ENCODE measurements around the gene MAGOH. TPM values are rescaled to one million over a fixed set of nuclear protein-coding genes. Genes with fewer than 3 reads are reported as not detected.

Gene MAGOH
- total and polyA plus RNA-seq, 9 of the 15 experiments (the other 6 are each of a cell fraction or from before 2014, with no cell fraction given): 102 to 342 (median 135) TPM

DNA sequence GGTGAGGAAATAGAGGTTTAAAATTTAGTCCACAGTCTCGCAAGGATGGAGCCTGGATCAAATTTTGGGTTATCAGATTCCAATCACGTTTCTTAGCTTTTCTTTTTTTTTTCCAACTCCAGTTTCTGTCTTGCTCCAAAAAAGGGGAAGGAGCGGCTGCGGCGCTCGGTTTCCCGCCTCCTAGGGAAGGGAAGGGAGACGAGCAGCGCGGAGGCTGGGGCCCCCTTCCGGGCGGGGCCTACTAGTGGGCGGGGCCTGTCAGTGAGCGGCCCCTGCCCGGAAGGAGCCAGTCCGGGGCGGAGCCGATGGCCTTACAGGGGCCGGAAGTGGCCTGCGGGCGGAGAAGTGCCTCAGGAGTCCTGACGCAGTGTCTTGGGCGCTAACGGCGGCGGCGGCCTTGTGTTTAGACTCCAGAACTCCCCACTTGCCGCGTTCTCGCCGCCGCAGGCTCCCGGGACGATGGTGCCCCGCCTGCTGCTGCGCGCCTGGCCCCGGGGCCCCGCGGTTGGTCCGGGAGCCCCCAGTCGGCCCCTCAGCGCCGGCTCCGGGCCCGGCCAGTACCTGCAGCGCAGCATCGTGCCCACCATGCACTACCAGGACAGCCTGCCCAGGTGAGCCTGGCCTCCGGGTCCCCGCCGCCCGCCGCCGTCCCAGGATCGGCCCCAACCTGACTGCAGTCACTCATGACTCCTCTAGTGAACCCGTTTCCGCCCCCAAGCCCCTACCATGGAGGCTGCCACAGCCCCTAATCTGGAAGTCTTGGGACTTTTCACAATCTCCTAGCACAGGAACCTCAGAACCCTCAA lies 41.6 kb downstream of the MAGOH start, which contains the start of gene CPT2:
Gene CPT2, plus strand, starts transcription at position 340 of the 806 bp plus-strand sequence. Its CDS starts 120 bp downstream, at position 460.
- in situ Hi-C loops (cut with MboI) (loop anchor here (25.0 kb wide), 1 partner anchor 284 kb away; the partner anchor contains the start of gene ECHDC2), intact Hi-C loops (cut with micrococcal nuclease) (loop anchor here (10.0 kb wide), 1 partner anchor 198 kb away; no protein-coding TSS in a partner anchor)
- Histone ChIP-seq H2AFZ (ENCODE audit: low read depth, low read length) (peak within 1 kb of the TSS; percentile 90), H3K79me2 (ENCODE audit: control insufficient read depth, insufficient read depth, low read length) (peaks cover 17% of the 10 kb centered on the region), H3K9me1 (ENCODE audit: control insufficient read depth, insufficient read depth, low read length) (no peaks in the 10 kb centered on the region), H3K4me2 (ENCODE audit: insufficient read depth, low read length) (peak within 1 kb of the TSS; percentile 96), H3K4me1 (replicated peaks in 1 of 2; ENCODE audit: control insufficient read depth in 2 of 2, insufficient read depth in 2 of 2, low read length in 2 of 2) (peaks cover 16 to 21% of the 10 kb centered on the region in 2 experiments), H4K20me1 (replicated peaks; ENCODE audit: control insufficient read depth, insufficient read depth, low read length) (no peaks in the 10 kb centered on the region), H3K27ac (ENCODE audit: extremely low read depth, low read depth, low read length) (peak within 1 kb of the TSS; percentile 90), H3K9me3 (replicated peaks; ENCODE audit: control insufficient read depth, insufficient read depth, low read depth, low read length) (no peaks in the 10 kb centered on the region), H3K27me3 (ENCODE audit: control insufficient read depth in 2 of 2, insufficient read depth in 2 of 2, low read length in 2 of 2) (no peaks in the 10 kb centered on the region), H3K9ac (ENCODE audit: insufficient read depth in 1 of 2, low read depth in 2 of 2, low read length in 2 of 2) (peak within 1 kb of the TSS; percentile 93 to 96), H3K36me3 (ENCODE audit: control insufficient read depth, insufficient read depth, low read length) (0 out of 3 replicates have a peak, but pooled peaks cover 6% of the 10 kb centered on the region), H3K4me3 (peak within 1 kb of the TSS; percentile 94)
- ATAC-seq (peak; percentile 99), DNase-seq (ENCODE audit: extremely low read depth in 1 of 4, low spot score in 3 of 4) (peak; percentile 98 to 100 (median 100)), FAIRE-seq (peak; percentile 58)
- 1% methylated on average over 49 of the region's 57 CpGs for WGBS (ENCODE audit: insufficient coverage, low coverage, missing lambda C conversion rate)
- ChIA-PET CTCF (ENCODE audit: low intra/inter-chr PET ratio) (no interaction called here), POLR2A (interaction anchor here (1.0 to 2.0 kb wide), 3 partner anchors 10 to 26 kb away, joined by 4 to 13 read pairs (median 10); no protein-coding TSS in a partner anchor)
- BruUV-seq (replicated peaks): no TSS peak
- TF ChIP-seq YBX1 (IDR thresholded peaks at IDR 0.05) (no peak), ZNF717 (CRISPR knock-in tag; IDR thresholded peaks at IDR 0.05) (no peak), CBFB (CRISPR knock-in tag; IDR thresholded peaks at IDR 0.05) (no peak), ZNF668 (CRISPR knock-in tag; IDR thresholded peaks at IDR 0.05) (peak; percentile 38; the same call in 1 of the 2 replicates), EP400 (IDR thresholded peaks at IDR 0.05) (peak; percentile 58; the same call in 1 of the 2 replicates), ZNF124 (CRISPR knock-in tag; IDR thresholded peaks at IDR 0.05) (no peak), ZNF316 (IDR thresholded peaks at IDR 0.05) (no peak), HMGN3 (IDR thresholded peaks at IDR 0.05; ENCODE audit: borderline replicate concordance, extremely low read depth, insufficient read length, low read depth, low read length) (peak; percentile 95), TFAM (CRISPR knock-in tag; conservative IDR thresholded peaks at IDR 0.05) (no peak), HLTF (IDR thresholded peaks at IDR 0.05) (no peak), ZNF384 (IDR thresholded peaks at IDR 0.05; ENCODE audit: low read depth, low read length) (peak; percentile 70; the same call in 1 of the 2 replicates), ATF7 (IDR thresholded peaks at IDR 0.05) (peak; percentile 71)
- TF ChIP-seq, protein P1, sequence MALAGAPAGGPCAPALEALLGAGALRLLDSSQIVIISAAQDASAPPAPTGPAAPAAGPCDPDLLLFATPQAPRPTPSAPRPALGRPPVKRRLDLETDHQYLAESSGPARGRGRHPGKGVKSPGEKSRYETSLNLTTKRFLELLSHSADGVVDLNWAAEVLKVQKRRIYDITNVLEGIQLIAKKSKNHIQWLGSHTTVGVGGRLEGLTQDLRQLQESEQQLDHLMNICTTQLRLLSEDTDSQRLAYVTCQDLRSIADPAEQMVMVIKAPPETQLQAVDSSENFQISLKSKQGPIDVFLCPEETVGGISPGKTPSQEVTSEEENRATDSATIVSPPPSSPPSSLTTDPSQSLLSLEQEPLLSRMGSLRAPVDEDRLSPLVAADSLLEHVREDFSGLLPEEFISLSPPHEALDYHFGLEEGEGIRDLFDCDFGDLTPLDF (CRISPR knock-in tag; IDR thresholded peaks at IDR 0.05): peak; percentile 58
- TF ChIP-seq, protein P2, sequence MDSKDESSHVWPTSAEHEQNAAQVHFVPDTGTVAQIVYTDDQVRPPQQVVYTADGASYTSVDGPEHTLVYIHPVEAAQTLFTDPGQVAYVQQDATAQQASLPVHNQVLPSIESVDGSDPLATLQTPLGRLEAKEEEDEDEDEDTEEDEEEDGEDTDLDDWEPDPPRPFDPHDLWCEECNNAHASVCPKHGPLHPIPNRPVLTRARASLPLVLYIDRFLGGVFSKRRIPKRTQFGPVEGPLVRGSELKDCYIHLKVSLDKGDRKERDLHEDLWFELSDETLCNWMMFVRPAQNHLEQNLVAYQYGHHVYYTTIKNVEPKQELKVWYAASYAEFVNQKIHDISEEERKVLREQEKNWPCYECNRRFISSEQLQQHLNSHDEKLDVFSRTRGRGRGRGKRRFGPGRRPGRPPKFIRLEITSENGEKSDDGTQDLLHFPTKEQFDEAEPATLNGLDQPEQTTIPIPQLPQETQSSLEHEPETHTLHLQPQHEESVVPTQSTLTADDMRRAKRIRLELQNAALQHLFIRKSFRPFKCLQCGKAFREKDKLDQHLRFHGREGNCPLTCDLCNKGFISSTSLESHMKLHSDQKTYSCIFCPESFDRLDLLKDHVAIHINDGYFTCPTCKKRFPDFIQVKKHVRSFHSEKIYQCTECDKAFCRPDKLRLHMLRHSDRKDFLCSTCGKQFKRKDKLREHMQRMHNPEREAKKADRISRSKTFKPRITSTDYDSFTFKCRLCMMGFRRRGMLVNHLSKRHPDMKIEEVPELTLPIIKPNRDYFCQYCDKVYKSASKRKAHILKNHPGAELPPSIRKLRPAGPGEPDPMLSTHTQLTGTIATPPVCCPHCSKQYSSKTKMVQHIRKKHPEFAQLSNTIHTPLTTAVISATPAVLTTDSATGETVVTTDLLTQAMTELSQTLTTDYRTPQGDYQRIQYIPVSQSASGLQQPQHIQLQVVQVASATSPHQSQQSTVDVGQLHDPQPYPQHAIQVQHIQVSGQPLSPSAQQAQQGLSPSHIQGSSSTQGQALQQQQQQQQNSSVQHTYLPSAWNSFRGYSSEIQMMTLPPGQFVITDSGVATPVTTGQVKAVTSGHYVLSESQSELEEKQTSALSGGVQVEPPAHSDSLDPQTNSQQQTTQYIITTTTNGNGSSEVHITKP (IDR thresholded peaks at IDR 0.05; ENCODE audit: partially characterized antibody): no peak
- TF ChIP-seq, protein P3, sequence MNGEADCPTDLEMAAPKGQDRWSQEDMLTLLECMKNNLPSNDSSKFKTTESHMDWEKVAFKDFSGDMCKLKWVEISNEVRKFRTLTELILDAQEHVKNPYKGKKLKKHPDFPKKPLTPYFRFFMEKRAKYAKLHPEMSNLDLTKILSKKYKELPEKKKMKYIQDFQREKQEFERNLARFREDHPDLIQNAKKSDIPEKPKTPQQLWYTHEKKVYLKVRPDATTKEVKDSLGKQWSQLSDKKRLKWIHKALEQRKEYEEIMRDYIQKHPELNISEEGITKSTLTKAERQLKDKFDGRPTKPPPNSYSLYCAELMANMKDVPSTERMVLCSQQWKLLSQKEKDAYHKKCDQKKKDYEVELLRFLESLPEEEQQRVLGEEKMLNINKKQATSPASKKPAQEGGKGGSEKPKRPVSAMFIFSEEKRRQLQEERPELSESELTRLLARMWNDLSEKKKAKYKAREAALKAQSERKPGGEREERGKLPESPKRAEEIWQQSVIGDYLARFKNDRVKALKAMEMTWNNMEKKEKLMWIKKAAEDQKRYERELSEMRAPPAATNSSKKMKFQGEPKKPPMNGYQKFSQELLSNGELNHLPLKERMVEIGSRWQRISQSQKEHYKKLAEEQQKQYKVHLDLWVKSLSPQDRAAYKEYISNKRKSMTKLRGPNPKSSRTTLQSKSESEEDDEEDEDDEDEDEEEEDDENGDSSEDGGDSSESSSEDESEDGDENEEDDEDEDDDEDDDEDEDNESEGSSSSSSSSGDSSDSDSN (IDR thresholded peaks at IDR 0.05; ENCODE audit: borderline replicate concordance in 1 of 2, low read depth in 2 of 2, low read length in 2 of 2): no peak; a peak in 1 of 4 replicates

Data from K562 (cell line).